GM11168 (cell line): ENCODE data around the gene SGCD.

ENCODE experiments used
- in situ Hi-C: fragments of 300-500 bp; cut with MboI; formaldehyde crosslinking; loops from one replicate; pipeline ENCODE4 v1.12.0; 2022; ENCODE audit warnings: low sequenced_read_pairs; ENCODE audit not compliant: unreplicated experiment

The SGCD gene

DNA sequence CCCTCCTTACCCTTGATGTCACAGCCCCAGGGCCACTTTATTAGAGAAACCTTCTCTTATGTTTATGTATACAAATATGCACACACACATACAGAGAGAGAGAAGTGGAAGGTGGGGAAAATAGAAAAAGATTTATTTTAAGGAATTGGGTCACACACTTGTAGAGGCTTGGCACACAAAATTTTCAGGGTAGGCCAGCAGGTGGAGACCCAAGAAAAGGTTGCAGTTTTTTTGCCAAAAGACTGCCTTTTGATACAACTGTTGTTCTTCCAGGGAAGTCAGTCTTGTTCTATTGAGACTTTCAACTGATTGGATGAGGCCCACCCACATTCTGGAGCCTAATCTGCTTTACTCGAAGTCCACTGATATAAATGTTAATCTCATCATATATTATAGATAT, 392.0 kb downstream of the SGCD start:
- in situ Hi-C loops = loop anchor here (10.0 kb wide), 1 partner anchor 216 kb away; no protein-coding TSS in a partner anchor

DNA sequence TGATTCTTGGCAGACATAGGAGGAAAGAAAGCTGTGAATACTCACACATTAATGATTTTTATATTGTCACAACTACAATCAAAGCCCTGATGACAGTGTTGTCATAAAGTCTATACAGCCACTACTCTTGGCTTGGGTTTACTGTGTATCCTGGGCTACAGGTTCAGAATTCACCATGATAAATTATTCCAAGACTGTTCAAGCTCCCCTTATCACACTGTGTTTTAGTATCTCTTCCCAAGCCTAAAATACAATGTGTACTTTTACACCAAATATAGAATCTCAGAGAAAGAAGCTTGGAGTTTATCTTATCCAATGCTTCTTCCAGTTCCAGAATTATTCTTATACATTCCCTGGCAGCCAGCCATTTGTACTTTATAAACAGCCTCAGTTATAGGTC, 395.4 kb downstream of the SGCD start:
- in situ Hi-C loops = no loop called here

DNA sequence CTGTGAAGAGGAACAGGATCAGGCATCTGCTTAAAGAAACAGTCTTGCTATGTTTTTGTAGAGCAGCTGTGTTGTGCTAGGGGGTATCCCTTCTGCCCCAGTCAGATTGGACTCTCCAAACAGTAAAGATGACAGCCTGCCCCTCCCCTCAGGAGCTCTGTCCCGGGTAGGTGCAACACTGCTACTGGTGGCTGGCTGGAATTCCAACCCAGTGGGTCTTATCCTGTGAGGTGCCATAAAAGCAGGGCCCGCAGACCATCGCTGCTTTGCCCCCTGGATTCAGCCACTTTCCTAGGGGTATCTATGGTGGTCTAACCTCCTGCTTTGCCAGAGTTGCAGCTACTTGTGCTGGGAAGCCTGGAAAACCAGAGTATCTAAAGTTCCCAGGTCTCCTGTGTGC, 408.5 kb downstream of the SGCD start:
- in situ Hi-C loops = no loop called here

DNA sequence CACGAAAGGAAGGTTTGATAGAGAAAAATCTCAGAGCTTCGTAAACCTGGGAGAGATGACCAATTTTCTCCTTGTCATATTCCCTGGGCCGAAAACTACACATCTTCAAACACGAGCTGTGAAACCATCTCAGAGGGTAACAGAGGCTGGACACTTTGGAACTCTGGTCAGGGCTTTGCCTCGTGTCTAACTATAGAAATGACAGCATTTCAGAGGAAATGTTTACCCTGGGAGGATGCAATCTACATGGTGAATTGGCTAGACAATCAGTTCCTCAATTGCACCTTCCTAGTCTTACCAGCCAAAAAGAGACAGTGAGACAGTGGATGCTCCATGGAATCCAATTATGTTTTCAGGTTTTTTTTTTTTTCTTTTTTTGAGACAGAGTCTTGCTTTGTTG, 414.6 kb downstream of the SGCD start:
- in situ Hi-C loops = no loop called here

DNA sequence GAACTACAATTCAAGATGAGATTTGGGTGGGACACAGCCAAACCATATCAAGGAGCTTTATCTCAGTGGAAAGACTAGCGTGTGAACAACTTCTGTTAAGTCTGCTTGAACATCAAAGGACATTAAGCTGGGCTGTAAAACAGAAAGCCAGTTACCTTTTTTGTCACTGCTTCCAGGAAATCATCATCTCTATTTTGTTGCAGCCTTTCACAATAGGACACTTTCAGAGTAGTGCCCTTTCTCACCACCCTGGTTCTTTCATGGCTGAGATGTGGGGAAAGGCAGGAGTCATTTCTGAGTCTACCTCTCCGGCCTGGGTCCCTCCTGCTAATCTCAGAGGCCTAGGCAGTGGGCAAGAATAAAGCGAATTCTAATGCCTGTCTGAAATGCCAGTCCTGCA, 426.9 kb downstream of the SGCD start:
- in situ Hi-C loops = no loop called here

DNA sequence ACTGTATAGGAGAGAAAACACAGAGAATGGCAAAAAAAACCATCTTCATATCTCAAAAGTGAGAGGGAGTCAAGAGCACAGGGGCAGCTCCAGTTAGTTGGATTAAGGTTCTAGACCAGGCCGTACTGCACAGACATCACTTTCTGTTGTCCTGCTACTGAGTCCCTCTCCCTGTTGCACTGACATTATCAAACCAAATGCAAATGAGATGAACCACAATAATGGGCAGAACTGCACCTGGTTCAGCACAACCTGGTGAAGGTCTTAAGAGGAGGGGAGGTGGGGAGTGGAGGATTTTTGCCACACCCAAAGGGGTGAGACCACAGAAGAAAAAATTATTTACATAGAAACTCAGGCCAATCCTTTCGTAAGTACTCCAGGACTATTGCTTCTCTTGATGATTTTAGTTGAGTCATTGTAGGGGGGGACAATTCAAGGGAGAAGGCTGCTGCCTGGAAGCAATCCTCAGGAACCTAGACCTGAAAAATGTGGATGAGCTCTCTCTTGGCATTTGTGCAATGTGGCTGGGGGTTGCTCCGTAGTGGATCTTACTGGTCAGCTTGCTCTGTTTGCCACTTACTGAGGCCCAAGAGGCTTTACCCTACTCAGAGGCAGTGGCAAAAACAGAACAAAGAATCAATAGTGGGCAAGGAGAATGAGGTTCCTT, 428.6 kb downstream of the SGCD start:
- in situ Hi-C loops = no loop called here

DNA sequence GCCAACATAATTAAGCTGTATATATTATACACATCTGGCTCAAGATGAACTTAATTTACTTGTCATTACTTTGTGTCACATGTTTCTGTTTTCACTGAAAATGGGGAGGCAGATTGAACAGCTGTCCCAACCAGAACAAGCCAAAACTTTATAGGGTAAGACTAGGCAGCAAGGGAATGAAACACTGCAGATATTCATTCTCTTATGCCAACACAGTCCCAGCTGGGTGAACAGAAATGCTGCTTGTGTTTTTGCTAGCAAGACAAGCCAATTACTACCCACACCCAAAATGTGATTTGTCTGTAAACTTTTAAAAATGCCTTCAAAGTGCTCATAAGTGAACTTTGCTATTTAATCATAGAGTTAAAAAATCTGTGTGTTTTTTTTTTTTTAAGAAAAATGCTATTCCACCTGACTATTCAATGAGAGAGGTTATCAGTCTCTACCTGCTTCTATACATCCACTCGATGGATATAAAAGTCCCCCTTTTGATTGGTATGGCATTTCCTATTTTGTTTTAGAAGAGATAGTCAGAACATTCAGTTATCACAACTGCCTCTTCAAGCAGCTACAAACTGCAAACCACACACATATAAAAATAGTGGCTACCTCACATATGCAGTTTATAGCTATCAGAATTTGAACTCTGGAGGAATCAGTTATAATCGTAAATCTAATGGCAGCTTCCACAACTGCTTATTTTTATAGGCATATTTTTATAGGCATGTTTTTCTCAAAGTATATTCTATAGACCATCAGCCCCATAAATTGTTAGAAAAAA, 431.2 kb downstream of the SGCD start:
- in situ Hi-C loops = no loop called here

DNA sequence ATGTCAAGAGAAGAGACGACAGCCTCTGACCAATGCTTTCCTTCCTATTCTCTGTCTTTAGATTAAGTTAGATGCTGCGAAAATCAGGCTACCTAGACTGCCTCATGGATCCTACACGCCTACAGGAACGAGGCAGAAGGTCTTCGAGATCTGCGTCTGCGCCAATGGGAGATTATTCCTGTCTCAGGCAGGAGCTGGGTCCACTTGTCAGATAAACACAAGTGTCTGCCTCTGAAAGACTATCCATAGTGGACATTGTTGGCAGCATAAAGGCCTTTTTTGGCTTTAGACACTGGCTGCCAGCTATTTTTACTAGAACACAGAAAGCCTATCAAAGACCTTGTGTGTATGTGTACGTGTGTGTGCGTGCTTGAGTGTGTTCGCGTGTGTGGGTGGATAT, 432.2 kb downstream of the SGCD start:
- in situ Hi-C loops = no loop called here

DNA sequence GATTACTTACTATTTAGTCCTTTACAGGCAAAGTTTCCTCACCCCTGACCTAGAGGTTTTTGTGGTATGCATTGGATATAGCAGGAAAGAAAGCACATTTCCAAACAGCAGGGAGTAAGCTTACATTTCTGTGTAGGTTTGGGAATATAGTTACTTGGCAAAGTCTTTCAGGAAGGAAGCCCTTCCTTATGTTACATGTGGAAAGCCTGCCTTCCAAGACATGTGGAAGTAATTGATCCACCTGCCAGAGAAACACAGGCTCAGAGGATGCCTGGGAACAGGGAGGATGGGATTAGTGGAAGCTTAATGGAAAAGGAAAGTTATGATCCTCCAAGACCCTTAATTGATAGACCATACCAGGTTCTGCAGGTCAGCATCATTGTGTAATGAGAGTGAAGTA, 435.8 kb downstream of the SGCD start:
- in situ Hi-C loops = no loop called here

DNA sequence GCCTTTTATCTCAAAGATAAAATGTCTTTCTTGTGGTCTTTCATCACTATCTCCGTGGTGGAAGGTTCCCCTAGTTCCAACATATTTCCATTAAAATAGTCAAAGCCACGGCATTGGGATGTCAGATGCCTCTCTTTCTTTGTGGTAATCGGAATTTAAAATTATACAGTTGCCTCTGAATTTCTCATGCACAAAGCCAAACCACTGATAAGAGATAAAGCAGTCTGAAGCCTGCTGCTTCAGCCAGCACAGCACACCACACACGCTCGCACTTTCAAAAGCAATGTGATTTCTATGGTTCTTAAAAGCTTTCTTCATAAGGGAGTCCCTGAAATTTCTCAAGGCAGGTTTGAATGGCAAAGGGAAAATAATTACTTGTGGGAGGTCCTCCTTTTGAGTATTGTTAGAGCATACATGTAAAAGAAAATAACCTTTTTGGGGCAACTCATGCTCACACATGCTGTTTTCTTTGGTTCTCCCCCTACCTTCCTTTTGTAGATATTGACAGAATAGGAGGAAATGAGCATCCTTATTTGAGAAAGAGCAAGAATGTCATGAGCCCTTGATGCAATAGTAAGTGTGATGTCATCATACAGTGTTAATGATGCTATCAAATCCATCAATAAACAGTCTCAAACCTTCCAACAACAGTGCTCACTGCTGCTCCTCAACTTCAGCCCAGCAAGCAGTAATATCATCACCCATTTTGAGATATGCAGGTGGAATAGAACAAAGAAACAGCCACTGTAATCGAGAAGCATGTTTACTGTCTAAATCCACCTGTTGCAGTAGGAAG, 437.4 kb downstream of the SGCD start:
- in situ Hi-C loops = no loop called here

DNA sequence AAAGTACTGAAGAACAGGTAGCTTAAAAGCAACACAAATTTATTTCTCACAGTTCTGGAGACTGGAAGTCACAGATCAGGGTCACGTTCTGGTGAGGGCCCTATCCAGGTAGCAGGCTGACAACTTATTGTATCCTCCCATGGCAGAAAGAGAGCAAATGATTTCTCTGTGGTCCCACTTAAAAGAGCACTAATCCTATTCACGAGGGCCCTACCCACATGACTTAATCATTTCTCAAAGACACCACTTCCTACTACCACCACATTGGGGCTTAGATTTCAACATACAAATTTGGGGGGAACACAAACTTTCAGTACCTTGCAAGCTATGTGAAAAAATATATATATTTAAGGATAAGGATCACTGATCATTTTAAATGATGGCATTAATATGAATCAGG, 447.3 kb downstream of the SGCD start:
- in situ Hi-C loops = no loop called here

DNA sequence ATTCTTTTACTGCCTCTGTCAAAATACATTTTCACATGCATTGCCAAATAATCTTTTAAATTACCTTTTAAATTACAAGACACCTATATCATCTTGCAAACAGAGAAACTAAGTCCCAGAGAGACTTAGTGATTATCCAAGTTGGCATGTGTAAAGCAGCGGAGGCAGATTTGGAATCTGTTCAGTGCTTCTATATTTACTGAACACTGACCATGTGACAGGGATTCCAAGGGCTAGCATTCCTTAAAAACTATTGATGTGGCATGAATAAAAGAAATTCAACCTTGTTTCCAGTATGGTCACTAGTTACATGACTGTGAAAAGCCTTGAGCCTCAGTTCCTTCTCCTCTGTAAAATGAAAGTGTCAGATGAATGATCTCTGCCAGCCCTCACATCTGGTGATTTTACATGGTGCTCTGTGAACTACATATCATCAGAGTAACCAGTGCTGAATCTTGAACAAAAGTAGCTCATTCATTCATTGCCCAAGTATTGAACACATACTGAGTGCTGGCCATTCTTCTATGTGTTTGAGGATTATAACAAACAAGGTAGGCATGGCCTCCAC, 451.3 kb downstream of the SGCD start:
- in situ Hi-C loops = no loop called here

DNA sequence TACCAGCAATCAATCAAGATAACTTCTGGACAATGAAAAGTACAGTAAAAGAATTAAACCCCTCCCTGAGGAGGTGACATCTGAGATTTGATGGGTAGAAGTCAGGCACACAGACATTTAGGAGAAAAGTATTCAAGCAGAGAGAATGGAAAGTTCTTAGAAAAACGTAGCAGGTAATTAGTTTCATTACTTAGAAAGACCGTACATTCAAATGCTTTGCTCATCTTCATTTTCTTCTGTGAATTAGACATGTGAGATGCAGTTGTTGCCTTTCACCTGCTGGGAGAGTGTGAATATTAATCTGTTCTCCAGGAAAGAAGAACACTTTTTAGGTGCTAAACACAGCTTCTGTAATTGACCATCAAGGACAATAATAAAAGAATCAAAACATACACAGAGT, 451.8 kb downstream of the SGCD start:
- in situ Hi-C loops = no loop called here

DNA sequence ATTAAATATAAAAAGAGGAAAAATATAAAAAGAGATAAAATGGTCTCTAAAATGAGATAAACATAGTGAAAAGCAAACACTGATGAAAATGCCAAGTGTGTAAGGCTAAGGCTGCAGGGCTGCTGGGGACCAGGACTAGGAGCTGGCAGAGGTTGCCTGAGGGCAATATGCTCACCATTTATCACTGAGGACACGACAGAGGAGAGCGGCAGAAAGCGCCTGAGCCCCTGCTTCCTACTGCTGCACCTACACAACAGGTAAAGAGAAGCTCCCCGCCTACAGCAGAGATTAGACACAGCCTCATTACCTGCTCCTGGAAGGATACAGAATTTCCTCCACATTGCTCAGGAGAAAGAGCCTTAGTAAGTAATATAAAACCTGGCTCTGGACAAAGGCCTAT, 452.5 kb downstream of the SGCD start:
- in situ Hi-C loops = no loop called here

DNA sequence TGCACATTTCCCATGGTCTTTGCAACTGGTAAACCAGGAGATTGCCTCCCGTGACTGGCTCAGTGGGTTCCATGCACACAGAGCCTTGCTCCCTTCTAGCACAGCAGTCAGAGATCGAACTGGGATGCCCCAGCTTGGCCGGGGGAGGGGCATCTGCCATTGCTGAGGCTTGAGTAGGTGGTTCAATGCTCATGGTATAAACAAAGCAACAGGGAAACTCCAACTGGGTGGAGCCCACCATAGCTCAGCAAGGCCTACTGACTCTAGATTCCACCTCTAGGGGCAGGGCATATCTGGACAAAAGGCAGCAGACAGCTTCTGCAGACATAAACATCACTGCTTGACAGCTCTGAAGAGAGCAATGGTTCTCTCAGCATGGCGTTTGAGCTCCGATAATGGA, 456.1 kb downstream of the SGCD start:
- in situ Hi-C loops = no loop called here

DNA sequence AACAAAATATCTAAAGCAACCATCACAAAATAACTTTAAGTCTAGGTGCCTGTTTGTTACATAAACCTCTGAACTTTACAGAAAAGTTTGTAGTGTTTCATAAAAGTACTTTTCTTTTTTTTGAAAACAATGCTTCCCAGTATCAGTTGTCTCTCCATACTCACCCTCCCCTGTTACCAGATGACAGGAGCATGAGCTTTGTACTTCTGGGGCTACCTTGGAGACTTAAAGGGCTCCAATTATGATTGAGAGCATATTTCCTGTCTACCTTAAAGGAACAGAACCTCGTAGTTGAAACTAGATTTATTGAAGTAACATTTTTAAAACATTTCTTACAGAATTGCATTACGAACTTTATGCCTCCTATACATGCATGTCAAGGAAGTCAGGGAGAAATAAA, 467.7 kb downstream of the SGCD start:
- in situ Hi-C loops = no loop called here

DNA sequence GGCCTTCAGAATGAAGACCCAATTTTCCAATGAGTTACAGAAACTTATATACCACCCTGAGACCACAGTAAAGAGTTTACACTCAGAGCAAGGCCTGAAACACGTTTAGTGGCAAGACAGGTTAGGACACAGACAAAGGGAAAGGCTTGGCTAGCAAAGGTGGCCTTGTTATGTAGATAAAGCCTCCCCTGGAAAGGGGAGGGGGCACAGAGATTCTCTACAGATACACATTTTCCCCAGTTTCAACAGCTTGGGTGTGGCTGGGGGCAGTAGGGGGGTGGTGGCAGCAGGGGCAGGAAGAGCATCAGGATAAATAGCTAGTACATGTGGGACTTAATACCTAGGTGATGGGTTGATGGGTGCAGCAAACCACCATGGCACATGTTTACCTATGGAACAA, 471.2 kb downstream of the SGCD start:
- in situ Hi-C loops = no loop called here

DNA sequence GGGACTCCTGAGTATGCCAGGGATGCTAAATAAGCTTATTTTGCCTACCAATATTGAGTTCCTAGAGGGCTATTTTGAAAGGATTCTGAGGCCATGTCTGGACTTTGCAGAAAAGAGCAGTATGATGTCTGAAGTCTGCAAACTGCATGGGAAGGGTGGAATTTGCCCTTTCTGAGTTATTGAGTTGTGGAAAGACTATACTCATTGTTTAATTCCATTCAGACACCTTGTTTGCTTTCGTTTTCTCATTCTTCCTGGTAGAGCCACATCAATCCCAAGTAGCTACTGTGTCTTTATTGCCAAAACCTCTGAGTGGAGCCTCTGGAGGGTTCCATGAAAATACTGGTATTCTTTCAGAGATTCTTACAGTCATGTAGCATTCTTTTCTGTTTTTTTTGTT, 472.2 kb downstream of the SGCD start:
- in situ Hi-C loops = no loop called here

DNA sequence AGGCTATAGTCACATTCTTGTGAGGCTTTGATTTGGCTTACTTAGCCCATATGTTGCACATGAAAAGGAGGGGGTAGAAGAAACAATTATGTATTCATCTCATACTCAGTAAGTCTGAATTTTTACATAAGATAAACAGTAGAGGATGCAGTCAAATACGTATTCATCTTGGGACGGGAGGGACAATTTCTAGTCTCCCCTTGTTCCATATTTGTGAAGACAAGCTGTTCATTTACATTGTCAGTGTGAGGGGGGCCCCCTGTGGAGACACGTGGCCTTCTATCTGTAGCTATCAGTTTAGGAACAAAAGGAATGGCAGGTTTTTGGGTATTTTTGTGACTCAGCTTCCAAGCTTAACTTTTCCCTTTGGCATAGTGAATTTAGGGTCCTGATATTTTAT, 474.0 kb downstream of the SGCD start:
- in situ Hi-C loops = no loop called here

DNA sequence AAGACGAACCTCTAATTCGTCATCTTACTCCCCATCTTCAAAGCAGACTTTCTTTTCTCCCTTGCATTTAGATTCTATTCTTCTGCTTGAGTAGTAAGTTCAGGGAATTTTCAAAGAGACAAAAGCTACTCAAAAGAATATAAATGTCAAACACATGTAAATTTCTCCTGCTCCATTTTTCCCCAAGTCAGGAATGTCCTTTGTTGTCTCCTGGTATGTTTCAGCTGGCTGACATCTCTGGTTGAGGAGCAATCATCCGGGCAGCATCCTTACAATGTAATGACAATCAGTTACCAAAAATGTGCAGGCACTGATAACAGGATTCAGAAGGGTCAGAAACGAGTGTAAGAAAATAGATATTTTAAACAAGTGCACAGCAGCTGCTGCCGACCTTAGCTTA, 475.5 kb downstream of the SGCD start:
- in situ Hi-C loops = no loop called here

DNA sequence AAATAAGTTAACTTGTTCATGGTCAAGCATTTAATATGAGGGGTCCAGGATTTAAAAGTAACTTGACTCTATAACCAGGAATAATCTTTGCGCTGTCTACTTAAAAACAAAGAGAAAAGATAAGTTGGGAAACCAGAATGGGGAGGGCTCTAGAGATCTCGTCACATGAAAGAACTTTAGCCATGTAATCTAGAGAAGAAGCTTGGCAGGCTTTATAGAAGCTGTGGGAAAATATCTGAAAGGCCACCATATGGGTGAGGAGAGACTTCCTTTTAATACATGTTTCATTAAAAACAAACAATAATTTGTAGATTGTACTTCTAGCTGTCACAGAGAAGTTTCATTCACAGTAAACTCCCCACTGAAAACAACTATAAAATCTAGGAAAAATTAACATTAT, 476.4 kb downstream of the SGCD start:
- in situ Hi-C loops = no loop called here
